ENCODE measurements around the gene VTN.

DNA sequence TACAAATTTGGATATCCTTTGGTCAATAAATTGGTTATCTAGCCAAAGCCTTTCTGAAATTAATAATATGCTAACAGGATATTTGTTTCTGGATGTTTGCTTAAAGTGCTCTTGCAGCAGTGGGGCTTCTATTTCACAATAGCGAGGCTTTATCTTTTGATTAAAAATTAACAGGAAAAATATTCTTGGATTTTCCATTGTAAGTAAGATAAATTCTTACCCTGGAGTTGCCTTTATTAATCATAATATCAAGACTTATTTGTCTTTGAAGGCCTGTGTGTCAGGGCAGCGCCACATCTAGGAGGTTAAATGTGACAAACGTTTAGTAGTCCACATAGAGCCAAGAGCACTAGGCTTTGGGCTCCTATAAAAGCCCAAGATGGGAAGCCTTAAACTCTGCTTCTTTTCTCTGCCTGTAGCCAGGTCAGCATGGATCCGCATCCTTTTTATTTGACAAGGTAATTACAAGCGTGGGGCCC, 45.8 kb downstream of the VTN start:
- TF ChIP-seq, protein P1, sequence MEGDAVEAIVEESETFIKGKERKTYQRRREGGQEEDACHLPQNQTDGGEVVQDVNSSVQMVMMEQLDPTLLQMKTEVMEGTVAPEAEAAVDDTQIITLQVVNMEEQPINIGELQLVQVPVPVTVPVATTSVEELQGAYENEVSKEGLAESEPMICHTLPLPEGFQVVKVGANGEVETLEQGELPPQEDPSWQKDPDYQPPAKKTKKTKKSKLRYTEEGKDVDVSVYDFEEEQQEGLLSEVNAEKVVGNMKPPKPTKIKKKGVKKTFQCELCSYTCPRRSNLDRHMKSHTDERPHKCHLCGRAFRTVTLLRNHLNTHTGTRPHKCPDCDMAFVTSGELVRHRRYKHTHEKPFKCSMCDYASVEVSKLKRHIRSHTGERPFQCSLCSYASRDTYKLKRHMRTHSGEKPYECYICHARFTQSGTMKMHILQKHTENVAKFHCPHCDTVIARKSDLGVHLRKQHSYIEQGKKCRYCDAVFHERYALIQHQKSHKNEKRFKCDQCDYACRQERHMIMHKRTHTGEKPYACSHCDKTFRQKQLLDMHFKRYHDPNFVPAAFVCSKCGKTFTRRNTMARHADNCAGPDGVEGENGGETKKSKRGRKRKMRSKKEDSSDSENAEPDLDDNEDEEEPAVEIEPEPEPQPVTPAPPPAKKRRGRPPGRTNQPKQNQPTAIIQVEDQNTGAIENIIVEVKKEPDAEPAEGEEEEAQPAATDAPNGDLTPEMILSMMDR (conservative IDR thresholded peaks at IDR 0.05 in 1 of 2, IDR thresholded peaks at IDR 0.05 in 1 of 2; ENCODE audit: low read depth in 1 of 2, low read length in 2 of 2): no peak
- no peak for TF ChIP-seq EZH2 (IDR thresholded peaks at IDR 0.05; ENCODE audit: low read length, missing control alignments)

Data from fibroblast of lung (primary cell).